AG04449 (cell line): ENCODE measurements around the gene TMEM223.
A peak's percentile ranks its signal among the peaks of the same experiment; 100 is the strongest.

ENCODE experiments used
- CTCF ChIA-PET: fragments of 350-600 bp; formaldehyde crosslinking; extraction: SDS; loops from one replicate; lab custom pipeline; 2021; ENCODE audit warnings: antibody characterized with exemption; lab: Yijun Ruan, JAX
- POLR2A ChIA-PET: fragments of 400-600, 350-600 bp; formaldehyde crosslinking; extraction: SDS; loops from one replicate; lab custom pipeline; 2020; ENCODE audit warnings: antibody characterized with exemption, inconsistent platforms; lab: Yijun Ruan, JAX
- DNase-seq: peaks from one replicate; pipeline ENCODE4 v3.0.0-alpha.2; 2010; ENCODE audit warnings: low read depth, low spot score
- H3K4me3 ChIP-seq: 2 replicates; pipeline ENCODE4 v1.5.1; 2011; ENCODE audit warnings: low read depth, mild to moderate bottlenecking, control low read depth, low read length
- CTCF ChIP-seq: IDR thresholded peaks from one replicate; pipeline ENCODE4 v1.5.1; 2011; ENCODE audit warnings: mild to moderate bottlenecking, moderate library complexity, low read length, control low read depth, inconsistent platforms; ENCODE audit not compliant: insufficient read depth; ENCODE audit errors: missing control alignments

Gene TMEM223

GRCh38 chr11:62811659-62812058, 19.9 kb upstream of the TMEM223 start:
- ChIA-PET CTCF (interaction anchor here (0.7 to 3.1 kb wide), 3 partner anchors 21 to 51 kb away, joined by 3 to 13 read pairs (median 4); partner anchors contain the start of genes TEX54 and TMEM179B), POLR2A (interaction anchor here (0.7 to 2.0 kb wide), 3 partner anchors 14 to 30 kb away, joined by 3 to 6 read pairs (median 4); partner anchors contain the start of gene STX5)
- no peak for TF ChIP-seq CTCF
- H3K4me3 ChIP-seq, result no peak overlapping the region
- DNase-seq, result no peak

DNA sequence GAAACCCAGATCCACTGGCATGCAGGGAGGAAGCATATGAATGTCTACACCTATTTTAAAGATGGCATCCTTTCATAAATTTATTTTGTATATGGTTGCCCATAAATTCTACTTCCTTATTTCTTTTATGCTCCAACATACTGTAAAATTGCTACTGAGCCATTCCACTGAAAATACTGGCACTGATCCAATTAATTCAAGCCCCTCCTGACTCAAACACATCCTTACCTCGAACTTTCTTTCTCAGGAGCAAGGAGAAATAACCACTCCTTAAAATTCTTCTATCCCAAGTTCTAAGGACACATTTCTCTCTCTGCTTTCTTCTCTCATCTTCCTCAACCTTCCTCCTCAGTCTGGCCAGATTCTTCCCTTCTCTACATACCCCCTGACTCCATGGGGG, 18.9 kb upstream of the TMEM223 start:
- CTCF ChIA-PET, result interaction anchor here (0.7 to 3.1 kb wide), 3 partner anchors 22 to 52 kb away, joined by 3 to 13 read pairs (median 4); partner anchors contain the start of genes TEX54 and TMEM179B
- no peak overlapping the region for H3K4me3 ChIP-seq
- POLR2A ChIA-PET, result interaction anchor here (1.0 kb wide), 1 partner anchor 31 kb away, joined by 3 read pairs; no protein-coding TSS in a partner anchor
- DNase-seq, result no peak
- TF ChIP-seq CTCF, result no peak

- DNase-seq, result no peak
- ChIA-PET CTCF (interaction anchor here (0.8 to 1.7 kb wide), 3 partner anchors 9 to 20 kb away, joined by 3 to 5 read pairs (median 4); no protein-coding TSS in a partner anchor), POLR2A (interaction anchor here (0.7 to 2.2 kb wide), 6 partner anchors 9 to 142 kb away, joined by 3 to 19 read pairs (median 4); partner anchors contain the start of genes C11orf98 and STX5)
- H3K4me3 ChIP-seq, result no peak overlapping the region
- no peak for TF ChIP-seq CTCF
Observed at GRCh38 chr11:62806611-62807121, 14.9 kb upstream of the TMEM223 start.

- POLR2A ChIA-PET, result interaction anchor here (0.7 to 2.2 kb wide), 12 partner anchors 9 to 141 kb away, joined by 3 to 19 read pairs (median 4); partner anchors contain the start of genes C11orf98 and HNRNPUL2
- no peak for TF ChIP-seq CTCF
- DNase-seq, result no peak
- CTCF ChIA-PET, result interaction anchor here (0.8 to 1.2 kb wide), 2 partner anchors 10 to 20 kb away, joined by 3 to 4 read pairs; no protein-coding TSS in a partner anchor
- H3K4me3 ChIP-seq, result peak overlapping the region; percentile 81
Observed at GRCh38 chr11:62805961-62806441, 14.2 kb upstream of the TMEM223 start.

DNA sequence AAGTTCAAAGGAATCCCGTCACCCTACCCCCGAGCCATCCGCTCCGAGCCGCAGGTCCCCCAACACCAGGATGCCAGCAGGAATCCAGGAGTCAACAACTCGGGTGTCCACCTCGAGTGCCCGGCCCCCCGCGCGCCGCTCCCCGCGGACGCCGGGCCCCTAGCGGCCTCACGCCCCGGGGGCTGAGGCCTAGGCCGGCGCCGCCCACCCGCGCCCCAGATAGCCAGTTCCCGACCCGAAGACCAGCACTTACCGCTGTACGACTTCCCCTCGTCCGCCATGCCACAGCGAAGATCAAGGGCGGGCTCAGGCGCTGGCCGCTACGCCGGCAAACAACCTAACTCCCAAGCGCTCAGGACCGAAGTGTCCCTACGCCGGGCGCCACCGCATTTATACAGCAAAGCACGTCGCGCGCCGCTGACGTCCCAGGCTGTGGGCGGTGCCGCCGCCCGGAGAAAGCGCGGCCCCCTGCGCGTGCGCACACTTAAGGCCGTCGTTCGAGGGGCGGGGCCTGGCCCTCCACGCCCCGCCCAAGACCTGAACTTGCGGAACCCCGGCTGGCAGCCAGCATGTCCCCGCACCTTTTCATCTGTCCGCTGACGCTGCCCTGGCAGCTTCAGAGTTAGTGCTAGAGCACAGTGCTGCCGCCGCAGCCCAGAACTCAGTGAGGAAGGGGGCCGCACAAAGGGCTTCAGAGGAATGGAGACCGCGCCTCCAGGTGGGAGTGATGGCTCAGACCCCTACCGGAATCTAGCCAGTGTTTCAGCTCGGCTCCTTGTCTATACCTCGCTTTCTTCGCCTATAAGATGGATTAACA, 13.5 kb upstream of the TMEM223 start, which contains the start of gene NXF1:
TSS of gene NXF1 (minus strand) at position 365 of the 817 bp plus-strand sequence. CDS start at position 281, 84 bp downstream.
- peak within 1 kb of the TSS; percentile 81 for H3K4me3 ChIP-seq
- TF ChIP-seq CTCF, result no peak
- CTCF ChIA-PET, result no interaction called here
- POLR2A ChIA-PET, result interaction anchor here (0.7 to 2.2 kb wide), 13 partner anchors 8 to 141 kb away, joined by 3 to 19 read pairs (median 3); partner anchors contain the start of genes C11orf98 and HNRNPUL2
- DNase-seq, result peak; percentile 50
